DMS53 treated with DMSO at 0.1 percent for 48 hours (cell line): ENCODE data around the gene MAJIN.

Experiments
- DNase-seq: peaks from one replicate; lab custom pipeline; 2025; ENCODE audit not compliant: unreplicated experiment; lab: John Stamatoyannopoulos, UW

Gene MAJIN

DNA sequence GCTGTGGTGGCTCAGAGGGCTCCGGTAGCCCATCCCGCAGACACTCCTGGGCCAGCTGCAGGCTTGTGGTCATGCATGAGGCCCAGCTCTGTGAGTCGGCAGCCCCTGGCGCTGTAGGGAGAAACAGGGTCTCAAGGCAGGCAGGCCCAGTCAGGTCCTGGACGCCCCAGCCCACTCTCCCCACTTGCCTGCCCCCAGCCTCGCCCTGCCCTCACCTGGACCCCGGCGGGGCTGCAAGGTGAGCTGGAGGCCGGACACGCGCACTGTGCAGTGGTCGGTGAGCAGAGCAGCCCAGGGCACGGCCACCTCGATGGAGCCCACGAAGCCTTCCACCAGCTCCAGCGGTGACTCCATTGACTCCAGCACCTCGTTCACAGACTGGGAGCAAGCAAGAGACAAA, 57.8 kb downstream of the MAJIN start:
- DNase-seq: no peak

DNA sequence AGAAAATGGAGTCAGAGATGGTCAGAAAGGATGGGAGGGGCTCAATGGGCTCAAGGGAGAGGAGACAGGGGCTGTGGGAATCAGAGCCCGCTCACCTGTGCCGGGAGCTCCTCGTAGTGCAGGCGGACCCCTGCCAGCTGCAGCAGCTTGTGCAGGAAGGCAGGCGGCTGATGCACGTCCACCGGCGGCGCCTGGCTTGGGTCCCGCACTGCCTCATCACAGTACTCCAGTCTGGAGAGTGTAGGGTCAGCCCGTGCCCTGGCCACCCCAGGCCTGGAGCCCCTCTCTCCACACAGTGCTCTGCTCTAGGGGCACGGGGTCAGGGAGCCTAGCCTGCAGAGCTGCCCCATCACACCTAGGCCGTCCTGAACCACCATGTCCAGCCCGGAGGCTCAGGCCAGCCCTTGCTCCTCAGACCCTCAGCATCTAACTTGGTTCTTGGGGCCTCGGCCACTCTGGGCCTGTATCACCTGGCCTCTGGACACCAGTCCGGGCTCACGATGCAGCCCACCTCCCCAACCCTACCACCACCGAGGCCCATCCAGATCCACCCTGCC, 58.7 kb downstream of the MAJIN start:
- no peak for DNase-seq

DNA sequence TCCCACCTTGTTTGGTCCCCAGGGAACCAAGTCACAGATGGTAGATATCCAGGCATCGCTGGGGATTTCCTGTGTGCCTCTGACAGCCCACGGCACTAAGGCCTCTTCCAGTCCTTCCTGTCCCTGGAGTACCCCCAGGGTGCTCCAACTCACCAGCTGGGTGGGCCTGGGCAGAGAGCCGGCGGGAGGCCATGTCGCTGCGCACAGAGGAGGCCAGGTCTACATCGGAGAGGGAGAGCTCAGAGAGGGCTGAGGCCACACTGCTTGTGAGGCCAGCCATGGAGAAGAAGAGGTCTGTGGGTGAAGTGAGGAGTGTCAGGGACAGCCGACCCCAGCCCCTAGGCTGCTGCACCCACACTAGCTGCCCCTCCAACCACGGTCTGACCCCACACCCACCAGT, 60.2 kb downstream of the MAJIN start:
- DNase-seq: no peak

DNA sequence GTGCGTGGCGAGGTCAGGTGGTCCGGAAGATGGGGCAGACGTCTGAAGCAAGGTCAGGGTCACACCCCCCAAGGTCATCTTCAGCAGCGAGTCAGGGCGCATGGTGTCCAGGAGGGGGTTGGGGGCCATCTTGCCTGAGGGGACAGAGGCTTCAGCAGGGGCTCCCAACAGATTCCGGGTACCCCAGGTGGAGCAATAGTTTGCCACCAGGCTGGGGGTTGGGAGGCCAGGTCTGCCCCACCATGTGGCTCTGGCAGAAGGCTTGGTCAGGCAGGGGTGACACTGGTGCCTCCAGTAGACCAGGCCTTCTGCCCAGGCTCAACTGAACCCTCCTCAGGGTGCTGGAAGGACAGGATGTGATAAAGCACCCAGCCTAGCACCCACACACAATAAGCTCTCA, 60.8 kb downstream of the MAJIN start:
- DNase-seq: no peak

DNA sequence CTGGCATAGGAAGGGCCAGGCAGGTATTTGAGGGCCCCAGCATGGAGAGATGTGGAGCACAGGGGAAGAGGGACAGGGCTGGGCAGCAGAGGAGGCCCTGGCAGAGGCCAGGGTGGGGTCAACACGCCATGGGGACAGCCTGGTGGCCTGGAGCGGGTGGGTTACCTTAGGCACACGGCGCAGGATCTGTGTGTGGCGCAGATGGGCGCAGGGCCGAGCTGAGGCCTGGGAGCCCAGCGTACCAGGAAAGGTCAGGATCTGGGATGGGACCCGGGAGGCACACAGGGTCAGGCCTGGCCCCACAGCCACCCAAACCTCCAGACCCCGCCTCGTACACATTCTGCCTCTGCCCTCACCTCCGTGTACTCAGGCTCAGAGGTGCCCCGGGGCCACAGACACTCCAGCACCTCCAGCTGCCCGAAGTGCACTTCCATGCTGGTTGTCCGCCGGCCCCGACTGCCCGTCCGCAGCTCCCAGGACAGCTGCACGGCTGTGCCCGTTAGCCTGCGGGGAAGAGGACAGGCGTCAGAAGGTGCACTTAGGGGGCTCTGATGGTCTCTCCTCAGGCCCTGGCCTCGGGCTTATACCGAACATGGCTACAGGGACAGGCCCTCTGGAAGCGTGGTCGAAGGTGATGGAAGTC, 61.3 kb downstream of the MAJIN start:
- DNase-seq: no peak

DNA sequence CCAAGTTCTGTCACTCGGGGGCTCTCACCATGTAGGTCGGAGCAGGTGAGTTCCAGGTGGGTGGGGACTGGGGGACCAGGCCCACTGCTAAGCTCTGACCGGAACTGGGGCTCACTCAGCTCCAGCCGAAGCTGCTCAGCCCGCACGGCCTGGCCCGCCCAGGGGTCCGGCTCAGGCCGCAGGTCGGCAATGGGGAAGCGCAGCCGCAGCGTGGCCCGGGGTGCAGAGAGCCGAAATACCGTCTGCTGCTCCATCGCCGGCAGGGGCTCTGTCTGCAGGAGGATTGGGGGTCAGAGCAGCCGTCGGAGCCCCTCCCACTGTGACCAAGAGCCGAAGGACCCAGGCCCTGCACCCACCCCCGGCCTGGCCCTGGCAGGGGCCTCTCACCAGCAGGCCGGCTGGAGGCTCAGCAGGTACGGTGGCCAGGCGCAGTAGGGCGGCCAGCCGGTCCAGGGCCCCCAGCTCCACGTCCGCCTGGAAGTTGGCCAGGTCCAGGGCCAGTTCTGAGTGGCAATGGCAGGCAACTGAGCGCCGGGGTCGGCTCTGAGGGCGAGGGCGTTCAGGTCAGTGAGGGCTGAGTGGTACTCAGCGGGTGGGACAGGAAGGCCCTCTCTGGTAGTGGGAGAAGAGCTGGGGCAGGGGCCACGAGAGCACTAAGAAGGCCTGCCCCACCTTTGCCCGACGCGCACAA, 62.1 kb downstream of the MAJIN start:
- no peak for DNase-seq

DNA sequence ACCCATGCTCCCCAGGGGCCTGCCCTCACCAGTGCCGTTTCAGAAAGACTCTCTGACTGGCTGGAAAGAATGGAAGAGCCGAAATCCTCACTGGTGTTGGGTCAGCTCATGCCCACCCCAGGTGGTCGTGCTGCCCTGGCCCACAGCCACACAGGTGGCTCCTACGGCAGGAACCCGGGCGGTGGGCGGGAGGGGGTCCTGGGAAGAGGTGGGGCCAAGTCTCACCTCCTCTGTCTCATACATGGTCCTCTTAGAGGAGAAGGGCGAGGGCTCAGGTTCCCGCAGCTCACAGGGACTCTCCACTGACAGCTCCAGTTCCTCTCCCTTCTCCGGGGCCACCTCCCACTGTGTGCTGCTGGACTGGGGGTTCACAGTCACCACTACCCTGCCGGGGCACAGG, 63.1 kb downstream of the MAJIN start:
- no peak for DNase-seq

DNA sequence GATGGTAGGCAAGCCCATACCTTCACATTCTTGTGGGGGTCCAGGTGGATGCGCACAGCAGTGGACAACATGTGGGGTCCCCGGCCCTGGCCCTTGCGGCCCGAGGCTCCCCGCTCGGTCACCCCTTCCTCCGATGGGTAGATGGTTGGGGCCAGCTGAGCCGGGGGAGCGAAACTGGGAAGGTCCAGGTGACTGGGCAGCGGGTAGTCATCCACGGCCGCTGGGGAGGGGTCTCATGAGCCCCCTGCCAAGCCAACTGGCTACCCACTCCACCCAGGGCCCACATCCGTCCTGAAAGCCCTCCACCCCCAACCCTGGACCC, 65.6 kb downstream of the MAJIN start:
- no peak for DNase-seq

DNA sequence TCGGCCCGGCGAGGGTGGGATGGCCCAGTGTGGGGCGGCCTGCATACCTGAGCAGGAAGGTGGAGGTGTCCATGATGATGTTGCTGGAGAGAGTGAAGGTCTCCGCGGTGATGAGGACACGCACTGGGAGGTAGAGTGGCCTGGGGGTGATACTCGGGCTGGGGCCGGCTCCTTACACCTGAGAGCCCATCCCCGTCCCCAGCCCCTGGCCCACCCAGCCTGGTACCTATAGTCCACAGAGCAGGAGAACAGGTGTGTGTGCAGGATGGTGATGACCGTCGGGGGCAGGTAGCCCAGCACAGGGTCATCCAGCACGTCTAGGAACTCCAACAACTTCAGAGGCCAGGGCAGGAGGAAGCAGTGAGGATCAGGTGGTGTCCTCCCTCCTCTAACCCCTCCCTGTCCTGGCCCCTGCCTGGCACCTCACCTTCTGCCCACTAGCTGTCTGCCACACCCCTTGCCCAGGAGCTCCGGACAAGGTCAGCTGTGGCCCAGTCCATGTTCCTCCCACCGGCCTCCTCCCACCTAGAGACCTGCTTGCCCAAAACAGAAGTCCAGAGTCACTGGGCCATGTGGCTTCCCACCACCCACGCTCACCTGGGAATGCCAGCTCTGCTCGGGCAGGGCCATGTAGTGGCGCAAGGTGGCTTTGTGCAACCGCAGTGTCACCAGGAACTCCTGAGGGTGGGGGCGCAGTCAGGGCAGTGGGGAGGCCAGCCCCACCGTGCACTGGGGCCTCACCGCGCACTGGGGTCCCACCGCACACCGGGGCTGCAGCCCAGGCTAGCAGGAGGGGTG, 66.2 kb downstream of the MAJIN start:
- no peak for DNase-seq

DNA sequence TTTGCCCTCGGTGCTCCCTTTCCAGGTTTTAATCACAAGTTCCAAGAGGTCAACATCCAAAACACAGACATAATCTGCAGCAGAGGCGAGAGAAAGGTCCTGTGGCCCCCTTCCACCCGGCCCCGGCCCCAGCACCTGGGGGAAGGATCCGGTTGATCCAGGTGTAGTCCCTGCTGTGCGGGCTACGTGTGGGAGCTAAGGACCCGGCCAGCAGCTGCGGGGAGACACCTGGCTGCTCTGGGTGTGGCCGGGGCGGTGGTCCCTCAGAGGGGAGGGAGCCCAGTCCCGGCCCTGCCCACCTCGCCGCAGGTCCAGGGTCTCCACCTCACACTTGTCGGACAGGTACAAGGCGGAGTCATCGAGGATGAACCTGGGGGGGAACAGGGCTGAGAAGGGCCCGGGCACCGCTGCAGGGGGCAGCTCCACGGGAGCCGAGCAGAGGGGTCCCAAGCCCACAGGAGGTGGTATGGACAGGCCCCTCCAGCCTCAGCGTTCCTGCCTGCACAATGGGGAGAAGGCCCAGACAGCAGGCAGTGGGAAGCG, 68.5 kb downstream of the MAJIN start:
- DNase-seq: no peak

DNA sequence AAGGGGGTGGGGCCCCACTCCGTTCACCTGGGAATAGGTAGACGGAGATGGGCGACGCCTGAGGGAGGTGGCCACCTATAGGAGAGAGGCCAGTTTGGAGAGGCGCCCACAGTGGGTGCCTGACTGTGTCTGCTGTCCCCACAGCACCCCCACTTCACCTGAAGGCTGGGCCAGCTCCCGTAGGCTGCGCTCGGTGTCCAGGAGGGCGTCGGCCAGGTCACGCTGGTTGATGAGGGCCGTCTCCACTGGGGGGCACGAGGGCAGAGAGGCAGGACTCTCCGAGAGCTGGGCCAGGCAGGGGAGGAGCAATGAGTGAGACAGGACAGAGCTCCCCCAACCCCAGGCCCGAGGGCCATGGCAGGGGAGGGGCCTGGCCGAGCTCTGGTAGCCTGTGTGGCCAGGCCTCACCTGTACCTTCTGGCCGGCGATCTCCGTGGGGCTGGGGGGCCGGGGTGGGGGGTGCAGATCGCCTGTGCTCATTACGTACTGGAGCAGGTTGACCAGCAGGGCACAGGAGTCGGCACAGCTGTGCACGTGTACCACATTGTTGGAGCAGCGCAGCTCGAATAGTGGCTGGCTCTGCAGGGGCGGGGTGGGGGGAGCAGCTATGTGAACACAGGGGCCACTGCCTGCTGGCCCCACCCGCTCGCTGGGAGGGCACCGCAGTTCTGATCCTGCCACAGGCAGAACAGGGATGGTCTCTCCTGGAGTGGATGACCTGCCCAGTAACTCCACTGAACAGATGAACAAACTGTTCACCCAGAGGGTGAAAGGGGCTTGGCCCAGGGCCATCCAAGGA, 69.6 kb downstream of the MAJIN start:
- DNase-seq: no peak

DNA sequence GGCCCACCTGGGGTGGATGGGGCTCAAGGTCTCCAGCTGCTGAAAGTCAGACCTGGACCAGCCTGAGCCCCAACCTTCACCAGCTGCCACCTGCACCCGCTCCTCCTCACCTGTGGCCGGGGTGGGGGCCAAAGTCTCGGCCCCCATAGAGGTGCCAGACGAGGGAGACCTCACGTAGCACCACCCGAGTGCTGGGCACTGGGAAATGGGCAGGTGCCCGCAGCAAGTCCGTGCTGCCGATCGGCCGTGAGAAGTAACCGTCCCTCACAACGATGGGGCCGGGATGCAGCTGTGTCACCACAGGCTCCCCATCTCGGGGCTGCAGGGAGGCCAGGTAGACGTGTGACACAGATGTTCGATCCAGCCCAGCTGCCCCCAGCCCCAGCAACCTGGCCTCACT, 71.1 kb downstream of the MAJIN start:
- no peak for DNase-seq

DNA sequence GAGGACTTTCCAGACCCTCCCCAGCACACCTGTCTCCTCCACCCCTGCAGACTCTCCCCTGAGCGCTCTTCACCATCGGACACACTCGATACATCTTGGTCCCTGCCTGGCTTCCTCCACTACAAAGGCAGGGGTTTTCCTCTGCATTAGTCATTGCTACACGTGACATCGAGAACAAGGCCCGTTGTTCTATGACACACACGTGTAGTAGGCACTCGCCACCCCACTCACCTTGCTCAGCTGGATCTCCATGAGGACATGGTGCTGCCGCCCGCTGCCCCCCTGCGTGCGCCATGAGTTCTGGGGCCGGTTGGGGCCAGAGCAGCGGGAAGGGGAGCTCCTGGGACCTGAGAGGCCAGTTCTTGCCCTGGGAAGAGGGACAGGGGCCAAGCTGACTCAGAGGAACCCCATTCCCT, 71.6 kb downstream of the MAJIN start:
- DNase-seq: peak; percentile 72

DNA sequence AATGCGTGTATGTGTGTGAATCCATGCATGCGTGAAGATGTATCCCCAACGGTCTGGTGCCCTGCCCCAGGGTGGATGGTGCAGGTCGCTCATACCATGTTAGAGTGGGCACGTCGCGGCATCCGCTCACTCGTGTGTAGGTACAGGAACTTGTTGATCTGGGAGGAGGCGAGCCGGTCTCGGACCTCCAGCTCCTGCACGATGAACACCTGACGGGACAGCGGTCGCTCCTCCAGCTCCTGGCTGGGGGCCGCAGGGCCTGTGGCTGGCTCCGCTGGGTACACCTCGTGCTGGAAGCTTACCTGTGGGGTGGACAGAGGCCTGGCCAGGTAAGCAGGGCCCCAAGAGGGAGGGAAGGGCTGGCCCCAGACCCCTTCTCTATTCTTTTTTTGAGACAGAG, 73.4 kb downstream of the MAJIN start:
- no peak for DNase-seq

DNA sequence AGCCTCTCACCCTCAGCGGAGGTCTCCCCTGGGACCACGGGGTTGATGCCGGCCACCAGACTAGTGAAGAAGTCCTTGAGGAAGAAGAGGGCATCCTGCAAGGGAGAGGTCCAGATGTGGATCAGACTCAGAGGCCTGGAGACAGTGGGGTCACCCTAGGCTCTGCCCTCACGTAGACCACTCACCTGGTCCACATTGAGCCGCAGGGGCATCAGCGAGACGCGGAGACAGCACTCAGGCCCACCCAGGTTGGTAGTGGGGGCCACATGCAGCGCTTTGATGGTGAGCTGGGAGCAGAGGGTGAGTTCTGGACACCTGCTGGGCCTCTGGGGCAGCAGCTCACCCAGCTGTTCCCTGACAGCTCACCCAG, 73.8 kb downstream of the MAJIN start:
- no peak for DNase-seq

DNA sequence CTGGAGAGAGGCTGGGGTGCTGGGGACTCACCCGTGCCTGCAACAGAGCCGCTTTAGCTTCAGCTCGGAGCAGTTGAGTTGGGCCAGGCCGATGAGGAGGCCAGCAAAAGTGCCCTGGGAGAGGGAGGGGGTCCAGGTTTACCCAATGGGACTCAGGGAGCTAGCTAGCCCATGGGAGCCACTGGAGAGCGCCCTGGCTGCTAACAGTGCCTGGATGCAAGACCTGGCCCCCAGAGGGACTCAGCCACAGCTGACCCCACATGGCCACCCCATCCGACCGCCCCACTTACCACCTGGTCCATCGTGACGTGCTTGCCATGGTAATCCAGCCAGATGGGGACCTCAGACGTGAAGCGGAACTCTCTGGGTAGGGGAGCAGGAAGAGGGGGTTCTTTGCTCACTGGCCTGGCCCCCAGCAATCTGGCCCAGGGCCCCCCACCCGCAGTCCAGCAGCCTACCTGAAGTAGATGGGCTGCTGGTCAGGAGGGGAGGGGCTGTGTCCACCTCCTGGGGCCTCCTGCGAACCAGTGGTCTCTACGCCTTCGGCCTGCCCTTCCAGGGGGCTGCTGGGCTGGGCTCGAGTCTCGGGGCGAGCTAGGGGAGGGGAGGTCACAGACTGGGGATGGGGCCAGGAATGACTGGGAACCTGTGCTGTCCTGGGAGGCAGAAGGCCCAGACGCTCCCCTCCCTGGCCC, 74.4 kb downstream of the MAJIN start:
- no peak for DNase-seq

DNA sequence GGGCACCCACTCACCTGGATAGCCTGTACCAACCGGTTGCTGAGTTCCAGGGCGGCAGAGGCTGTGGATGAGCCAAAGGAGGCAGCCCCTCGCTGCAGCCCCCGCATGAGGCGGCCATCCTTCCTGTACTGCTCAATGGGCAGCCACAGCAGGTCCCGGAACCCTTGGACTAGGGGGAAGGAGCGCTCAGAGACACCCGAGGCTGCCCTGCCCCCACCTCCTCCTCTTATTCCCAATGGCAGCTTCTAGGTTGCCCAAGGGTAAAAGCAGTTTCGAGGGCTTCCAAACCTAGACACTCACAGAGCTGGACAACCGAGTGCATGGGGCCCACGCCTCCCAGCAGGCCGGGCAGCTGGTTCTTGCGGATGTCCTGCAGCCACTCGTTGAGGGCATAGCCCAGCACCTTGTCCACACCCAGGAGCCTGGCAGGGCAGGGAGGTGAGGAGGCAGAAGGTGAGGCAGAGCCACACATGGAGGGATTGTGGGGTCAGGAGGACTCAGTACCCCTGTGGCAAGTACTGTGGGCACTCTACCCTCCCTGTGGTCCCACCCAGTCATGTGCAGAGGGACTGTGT, 75.4 kb downstream of the MAJIN start:
- DNase-seq: no peak

DNA sequence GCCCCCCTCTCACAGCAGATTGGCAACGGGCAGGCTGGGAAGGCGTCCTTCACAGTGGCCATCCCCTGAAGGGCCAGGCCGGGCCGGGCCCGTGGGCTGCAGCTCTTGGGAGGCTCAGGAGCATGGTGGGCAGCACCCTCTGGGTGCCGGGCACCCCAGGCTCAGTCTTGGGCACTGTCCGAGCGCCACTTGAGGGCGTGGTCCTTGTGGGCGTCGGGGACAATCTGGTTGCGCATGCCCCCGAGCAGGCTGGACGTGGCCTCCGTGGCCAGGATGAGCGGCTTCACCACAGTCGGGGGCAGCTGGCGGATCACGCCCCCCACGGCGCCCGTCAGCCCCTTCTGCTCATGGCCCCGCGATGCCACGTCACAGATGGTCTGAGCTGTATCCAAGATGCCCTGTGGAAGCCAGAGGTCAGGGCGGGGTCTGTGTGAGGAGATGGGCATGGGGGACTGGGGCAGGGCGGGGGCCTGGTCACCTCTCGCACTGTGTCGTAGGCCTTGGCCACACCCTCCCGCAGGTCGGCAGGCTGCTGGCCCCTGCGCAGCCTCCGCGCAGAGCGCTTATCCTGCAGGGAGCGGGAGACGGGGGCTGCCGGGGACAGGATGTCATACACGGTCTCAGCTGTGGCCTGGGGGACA, 77.0 kb downstream of the MAJIN start:
- DNase-seq: no peak

DNA sequence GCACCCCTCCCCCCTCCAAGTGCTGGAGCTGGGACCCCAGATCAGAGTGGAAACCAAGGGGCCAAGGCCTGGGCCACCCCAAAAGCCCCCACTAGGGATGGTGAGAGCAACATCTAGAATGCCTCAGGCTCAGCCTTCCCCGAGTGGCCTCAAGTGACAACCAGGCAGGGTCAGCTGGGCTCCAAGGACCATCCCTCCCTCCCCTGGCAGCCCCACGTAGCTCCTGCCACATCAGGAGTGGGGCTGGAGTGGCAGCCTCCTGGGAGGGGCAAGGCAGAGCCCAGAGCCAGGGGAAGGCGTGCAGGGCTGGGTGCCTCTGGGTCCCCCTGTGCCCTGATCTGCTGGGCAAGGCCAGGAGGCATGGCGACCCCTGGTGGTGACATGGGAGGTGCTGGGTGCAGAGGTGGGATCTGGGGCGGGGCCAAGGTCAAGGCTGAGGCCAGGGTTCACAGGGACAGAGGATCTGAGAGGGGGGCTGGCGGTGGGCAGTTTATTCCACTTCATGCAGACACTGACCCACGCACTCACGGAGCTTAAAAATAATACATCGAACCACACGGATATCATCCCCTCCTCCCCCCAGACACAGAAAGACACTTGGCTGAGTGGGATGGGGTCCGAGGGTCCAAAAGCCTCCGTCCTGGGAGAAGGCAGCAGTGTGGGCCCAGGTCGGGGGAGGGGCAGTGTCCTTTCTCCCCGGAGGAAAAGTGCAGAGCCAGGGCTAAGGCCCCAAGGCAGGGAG, 77.7 kb downstream of the MAJIN start:
- DNase-seq: peak; percentile 31
